Left lung (tissue), 10 donors: Measurements from ENCODE around the gene GPR3. TPM values are rescaled to one million over a fixed set of nuclear protein-coding genes. Genes with fewer than 3 reads are reported as not detected.

ENCODE experiments used
- ATAC-seq: fragments of 200-7000 bp; cut with Tn5 transposase; one replicate; pipeline ENCODE4 v1.9.1; 2020; ENCODE audit warnings: moderate library complexity
- DNase-seq, 4 donors: peaks; one replicate each; pipeline ENCODE4 v3.0.0-alpha.2; 2013 to 2020
- H3K27ac ChIP-seq, 2 donors: fragments of 200-600 bp; sonication (generic) in 1 of 2; one replicate each; pipeline versions ENCODE4 v1.5.0 to v1.8.0; 2020 to 2021
- H3K27me3 ChIP-seq, 2 donors: fragments of 200-600 bp; sonication (generic) in 1 of 2; one replicate each; pipeline versions ENCODE4 v1.5.0 to v1.8.0; 2020 to 2021
- H3K36me3 ChIP-seq, 2 donors: fragments of 200-600 bp; sonication (generic) in 1 of 2; one replicate each; pipeline versions ENCODE4 v1.5.0 to v1.8.0; 2020 to 2021
- H3K4me1 ChIP-seq, 2 donors: fragments of 200-600 bp; one replicate each; pipeline ENCODE4 v1.8.0; 2021
- H3K4me3 ChIP-seq, 2 donors: fragments of 200-600 bp; sonication (generic) in 1 of 2; one replicate each; pipeline versions ENCODE4 v1.5.0 to v1.8.0; 2020 to 2021; ENCODE audit warnings: mild to moderate bottlenecking in 1 of 2
- H3K9me3 ChIP-seq, 2 donors: fragments of 200-600 bp; sonication (generic) in 1 of 2; one replicate each; pipeline versions ENCODE4 v1.5.0 to v1.8.0; 2020 to 2021
- CTCF ChIP-seq, 2 donors: fragments of 200-600 bp; sonication (generic) in 1 of 2; IDR thresholded peaks; one replicate each; pipeline versions ENCODE4 v1.5.0 to v1.8.0; 2021; ENCODE audit warnings: antibody characterized with exemption in 2 of 2
- intact Hi-C, 2 donors: fragments of 100-400 bp; cut with DNase I; formaldehyde crosslinking; loops; one replicate each; pipeline versions ENCODE4 v1.11.2 to v1.14.2; 2022
- polyA plus RNA-seq, 6 donors: library from polyadenylated mRNA; unstranded; fragments of 120-200 nt; gene quantifications; one replicate each; pipeline ENCODE4 v1.2.1, GENCODE V29; 2013; ENCODE audit not compliant: insufficient read length in 6 of 6
- total RNA-seq, 2 donors: library from RNA; stranded (reverse); fragmentation: NEBNext Ultra II Directional; extraction: Animal tissue kit (Norgen Biotek cat#: 25700); gene quantifications; one replicate each; pipeline ENCODE4 v1.2.1, GENCODE V29; 2021
- donor health status: DM: no; HTN: yes; CAD: no.
- donor health status: DM: no; HTN: no; CAD: no.

The GPR3 gene
- total and polyA plus RNA-seq, 8 donors = 0.16 to 1.7 (median 0.97) TPM

- intact Hi-C loops = no loop called here
- no peak overlapping the region for H3K4me3 ChIP-seq
- ATAC-seq = peak; percentile 35
Observed at GRCh38 chr1:27350663-27351540, 41.5 kb upstream of the GPR3 start.

GRCh38 chr1:27351541-27352107 is 40.8 kb upstream of the GPR3 start:
- Histone ChIP-seq H3K36me3 (peaks cover 0 to 68% of the 10 kb centered on the region in 2 donors), H3K27ac (no peak overlapping the region), H3K4me3 (no peak overlapping the region)

More at GRCh38 chr1:27350663-27351540, 41.5 kb upstream of the GPR3 start:
- Histone ChIP-seq H3K4me1 (peaks cover 19 to 34% of the 10 kb centered on the region in 2 donors), H3K27me3 (peaks cover 0 to 12% of the 10 kb centered on the region in 2 donors), H3K9me3 (no peaks in the 10 kb centered on the region), H3K27ac (no peak overlapping the region), H3K36me3 (peaks cover 0 to 62% of the 10 kb centered on the region in 2 donors)
- no peak for TF ChIP-seq CTCF (IDR thresholded peaks at IDR 0.05)
- peak in 3 of 4 donors; percentile 60 to 85 (median 66) for DNase-seq

GRCh38 chr1:27353166-27353565 is 39.3 kb upstream of the GPR3 start:
- intact Hi-C loops = no loop called here
- Histone ChIP-seq H3K4me3 (no peak overlapping the region), H3K36me3 (peaks cover 0 to 76% of the 10 kb centered on the region in 2 donors)

More at GRCh38 chr1:27351541-27352107, 40.8 kb upstream of the GPR3 start:
- Histone ChIP-seq H3K9me3 (no peaks in the 10 kb centered on the region), H3K4me1 (peaks cover 19 to 37% of the 10 kb centered on the region in 2 donors), H3K27me3 (peaks cover 0 to 12% of the 10 kb centered on the region in 2 donors)
- intact Hi-C loops = no loop called here
- ATAC-seq (no peak), DNase-seq (no peak)
- no peak for TF ChIP-seq CTCF (IDR thresholded peaks at IDR 0.05)

GRCh38 chr1:27353629-27354028 is 38.8 kb upstream of the GPR3 start:
- Histone ChIP-seq H3K9me3 (no peaks in the 10 kb centered on the region), H3K36me3 (peaks cover 0 to 81% of the 10 kb centered on the region in 2 donors), H3K27me3 (peaks cover 0 to 11% of the 10 kb centered on the region in 2 donors), H3K4me3 (no peak overlapping the region), H3K4me1 (peaks cover 19 to 43% of the 10 kb centered on the region in 2 donors), H3K27ac (no peak overlapping the region)
- no peak for TF ChIP-seq CTCF (IDR thresholded peaks at IDR 0.05)
- ATAC-seq (no peak), DNase-seq (no peak)
- intact Hi-C loops = no loop called here

More at GRCh38 chr1:27353166-27353565, 39.3 kb upstream of the GPR3 start:
- TF ChIP-seq CTCF (IDR thresholded peaks at IDR 0.05) = no peak
- ATAC-seq (no peak), DNase-seq (peak in 1 of 4 donors; percentile 71)
- Histone ChIP-seq H3K27ac (no peak overlapping the region), H3K9me3 (no peaks in the 10 kb centered on the region), H3K27me3 (peaks cover 0 to 12% of the 10 kb centered on the region in 2 donors), H3K4me1 (peaks cover 19 to 43% of the 10 kb centered on the region in 2 donors)

- ATAC-seq (no peak), DNase-seq (no peak)
- H3K9me3 ChIP-seq = no peaks in the 10 kb centered on the region
- H3K4me3 ChIP-seq = no peak overlapping the region
- H3K27me3 ChIP-seq = no peaks in the 10 kb centered on the region
- H3K4me1 ChIP-seq = peaks cover 7 to 34% of the 10 kb centered on the region in 2 donors
- intact Hi-C loops = loop anchor here in 1 of 2 donors (5.0 kb wide), 1 partner anchor 37 kb away; the partner anchor contains the start of gene GPR3
- no peak for TF ChIP-seq CTCF (IDR thresholded peaks at IDR 0.05)
- H3K36me3 ChIP-seq = peaks cover 0 to 91% of the 10 kb centered on the region in 2 donors
- H3K27ac ChIP-seq = no peak overlapping the region
Observed at GRCh38 chr1:27355683-27356082, 36.7 kb upstream of the GPR3 start.
